Naive thymus-derived CD8-positive, alpha-beta T cell (primary cell): ENCODE measurements around the gene ZBTB16. TPM values are rescaled to one million over a fixed set of nuclear protein-coding genes. Genes with fewer than 3 reads are reported as not detected.

ENCODE experiments used
- ATAC-seq, 2 donors: fragments of 150-1000 bp; cut with Tn5 transposase in 1 of 2; sonication (Bioruptor Pico), chemical (Tn5 transposase) in 1 of 2; 1 replicate in 1 of 2; 2 replicates in 1 of 2; pipeline ENCODE4 v1.10.0; 2021; ENCODE audit warnings: mild to moderate bottlenecking in 2 of 2, moderate library complexity in 2 of 2
- POLR2A ChIA-PET: fragments of 350-600 bp; sonication (Branson Sonifier 250); formaldehyde crosslinking; loops from one replicate; lab custom pipeline; 2021; ENCODE audit warnings: antibody characterized with exemption; lab: Charles Lee
- DNase-seq, 10 donors: peaks; one replicate each; pipeline versions ENCODE4 v3.0.0 to v3.0.0-alpha.2; 2020 to 2022
- H3K27ac Mint-ChIP-seq, 10 donors: one replicate each; pipeline ENCODE4 v1.8.0; 2020 to 2022; ENCODE audit warnings: mild to moderate bottlenecking in 10 of 10, mixed read lengths in 10 of 10, moderate library complexity in 4 of 10, inconsistent platforms in 1 of 10
- H3K27me3 Mint-ChIP-seq, 5 donors: one replicate each; pipeline ENCODE4 v1.8.0; 2021 to 2022; ENCODE audit warnings: mixed read lengths in 5 of 5
- H3K36me3 Mint-ChIP-seq, 3 donors: one replicate each; pipeline ENCODE4 v1.8.0; 2020 to 2022; ENCODE audit warnings: mixed read lengths in 3 of 3, mild to moderate bottlenecking in 2 of 3, inconsistent platforms in 1 of 3
- H3K4me1 Mint-ChIP-seq, 4 donors: one replicate each; pipeline ENCODE4 v1.8.0; 2021 to 2022; ENCODE audit warnings: mixed read lengths in 4 of 4
- H3K4me3 Mint-ChIP-seq, 10 donors: one replicate each; pipeline ENCODE4 v1.8.0; 2020 to 2022; ENCODE audit warnings: mild to moderate bottlenecking in 10 of 10, mixed read lengths in 10 of 10, moderate library complexity in 6 of 10, inconsistent platforms in 1 of 10
- H3K9me3 Mint-ChIP-seq, 9 donors: one replicate each; pipeline ENCODE4 v1.8.0; 2020 to 2022; ENCODE audit warnings: mixed read lengths in 9 of 9, mild to moderate bottlenecking in 3 of 9, inconsistent platforms in 1 of 9, moderate library complexity in 1 of 9
- polyA plus RNA-seq, 3 donors: library from polyadenylated mRNA; unstranded; fragments of 300-500 nt; fragmentation: Illumina TruSeq; gene quantifications; one replicate each; pipeline ENCODE4 v1.2.3, GENCODE V29; 2021
- total RNA-seq, 8 experiments: library from RNA in 2 of 8; stranded (reverse) in 2 of 8; gene quantifications; one replicate each; pipeline ENCODE4 v1.2.3 and lab custom pipeline; 2021 to 2026

The ZBTB16 gene
- total and polyA plus RNA-seq, 5 experiments from 2014 or later, result 0.21 to 7.5 (median 2.5) TPM

DNA sequence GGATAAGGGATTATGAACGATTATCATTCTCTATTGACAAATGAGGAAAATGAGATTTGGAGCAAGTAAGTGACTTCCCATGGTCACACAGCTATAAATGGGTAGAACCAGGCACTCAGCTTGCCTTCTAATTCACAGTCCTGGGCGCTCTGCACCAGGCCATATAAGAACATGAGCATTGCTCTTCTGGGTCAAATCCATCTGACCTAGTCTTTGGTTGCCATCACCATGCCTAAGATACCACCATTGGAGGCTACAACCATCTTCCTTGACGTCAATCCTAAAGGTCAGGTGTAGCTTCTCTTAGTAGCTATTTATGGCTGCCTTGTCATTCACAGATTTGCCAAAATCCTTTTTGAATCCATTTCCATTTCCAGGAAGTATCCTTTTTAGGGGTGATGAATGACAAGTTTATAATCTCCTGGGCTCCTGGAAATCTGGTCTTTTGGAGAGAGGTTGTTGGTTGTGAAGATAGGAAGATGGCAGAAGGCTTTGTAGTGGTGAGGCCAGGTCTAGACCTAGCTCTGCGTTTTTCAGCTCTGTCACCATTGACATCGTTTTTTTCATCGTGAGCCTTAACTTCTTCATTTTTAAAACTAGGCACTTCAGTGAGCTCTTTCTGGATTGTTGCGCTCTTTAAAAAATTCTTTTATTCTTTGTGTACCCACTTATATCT lies 11.1 kb downstream of the ZBTB16 start:
- no peak overlapping the region for H3K4me3 Mint-ChIP-seq
- H3K27ac Mint-ChIP-seq, result peak overlapping the region in 1 of 10 donors; percentile 38
- H3K4me1 Mint-ChIP-seq, result peaks cover 27 to 63% (median 31%) of the 10 kb centered on the region in 4 donors
- ATAC-seq (no peak), DNase-seq (no peak)
- H3K27me3 Mint-ChIP-seq, result no peaks in the 10 kb centered on the region
- POLR2A ChIA-PET, result interaction anchor here (1.0 kb wide), 1 partner anchor 9 kb away, joined by 3 read pairs; no protein-coding TSS in a partner anchor
- peaks cover 0 to 1% (median 0%) of the 10 kb centered on the region in 9 donors for H3K9me3 Mint-ChIP-seq
- H3K36me3 Mint-ChIP-seq, result peaks cover 0 to 3% (median 0%) of the 10 kb centered on the region in 3 donors

DNA sequence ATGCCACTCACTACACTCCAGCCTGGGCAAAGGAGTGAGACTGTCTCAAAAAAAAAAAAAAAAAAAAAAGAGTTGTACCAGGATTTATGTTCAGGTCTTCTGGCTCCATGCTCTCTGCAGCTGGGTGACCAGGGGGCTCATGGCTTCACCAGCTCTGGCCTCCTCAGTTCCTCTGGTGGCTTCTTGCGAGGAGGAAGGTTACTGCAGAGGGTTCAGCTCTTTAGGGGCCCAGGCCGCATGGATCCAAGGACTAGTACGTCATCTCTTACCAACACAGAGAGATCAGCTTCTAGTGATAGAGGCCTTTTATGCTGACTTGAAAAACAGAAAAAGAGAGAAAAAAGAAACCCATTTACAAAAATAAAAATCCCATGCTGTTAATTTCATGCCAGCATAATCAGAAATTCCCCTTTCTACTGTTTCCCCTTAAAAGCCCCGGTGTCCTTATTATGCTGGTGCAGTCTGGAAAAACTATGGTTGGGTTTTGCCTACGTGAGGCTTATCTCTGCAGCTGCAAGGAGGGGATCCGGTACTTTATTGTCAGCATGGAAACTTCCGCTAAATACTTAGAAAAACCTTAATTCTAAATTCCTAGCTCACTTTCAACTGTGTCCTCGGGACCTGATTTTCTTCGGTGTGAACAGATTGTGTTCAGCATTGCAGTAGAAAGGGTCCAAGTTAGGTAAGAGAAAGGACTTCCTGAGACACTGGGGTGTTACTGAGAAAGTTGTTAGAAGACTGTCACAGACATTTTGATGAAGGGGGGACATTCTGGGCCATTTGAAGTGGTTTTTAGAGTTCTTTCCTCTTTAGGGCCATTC lies 13.7 kb downstream of the ZBTB16 start:
- H3K4me3 Mint-ChIP-seq, result peak overlapping the region; percentile 4 to 51 (median 26)
- H3K27ac Mint-ChIP-seq, result peak overlapping the region; percentile 46 to 85 (median 73)
- POLR2A ChIA-PET, result interaction anchor here (0.6 to 1.3 kb wide), 4 partner anchors 9 to 12 kb away, joined by 3 to 5 read pairs (median 4); no protein-coding TSS in a partner anchor
- H3K27me3 Mint-ChIP-seq, result peaks cover 0 to 2% (median 0%) of the 10 kb centered on the region in 5 donors
- DNase-seq, result no peak
- peak in 1 of 2 donors; percentile 16 for ATAC-seq
- H3K4me1 Mint-ChIP-seq, result peaks cover 39 to 68% (median 55%) of the 10 kb centered on the region in 4 donors
- H3K36me3 Mint-ChIP-seq, result no peaks in the 10 kb centered on the region
- peaks cover 0 to 1% (median 0%) of the 10 kb centered on the region in 9 donors for H3K9me3 Mint-ChIP-seq

DNA sequence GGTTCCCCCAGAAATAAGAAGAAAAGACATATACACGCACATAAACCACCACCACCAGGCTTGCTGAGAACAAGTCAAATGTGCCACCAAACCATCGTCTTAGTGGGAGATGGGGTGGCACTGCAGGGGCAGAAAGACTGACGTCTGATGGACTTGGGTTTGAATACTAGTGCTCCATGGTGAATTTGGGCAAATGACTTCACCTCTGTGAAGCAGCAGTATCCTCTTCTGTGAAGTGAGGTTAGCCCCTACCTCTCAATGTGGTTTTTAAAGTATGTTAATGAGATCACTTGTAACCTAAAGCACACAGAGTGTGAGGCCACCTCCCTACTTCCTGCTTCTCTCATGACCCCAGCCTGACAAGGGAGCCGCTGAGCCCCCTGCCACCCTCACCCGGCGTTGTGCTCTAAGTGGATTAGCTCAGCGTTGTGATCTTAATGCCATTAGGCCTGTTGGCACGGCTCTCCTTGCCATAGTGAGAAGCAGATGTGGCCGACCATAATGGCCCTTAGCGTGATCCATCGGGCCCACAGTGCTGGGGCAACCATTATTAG lies 14.4 kb downstream of the ZBTB16 start:
- DNase-seq (peak in 6 of 10 donors; percentile 17 to 71 (median 60)), ATAC-seq (peak; percentile 55 to 81)
- POLR2A ChIA-PET, result interaction anchor here (1.0 kb wide), 1 partner anchor 10 kb away, joined by 3 read pairs; no protein-coding TSS in a partner anchor
- Mint-ChIP-seq H3K27ac (peak overlapping the region; percentile 46 to 85 (median 73)), H3K9me3 (peaks cover 0 to 1% (median 0%) of the 10 kb centered on the region in 9 donors), H3K4me3 (peak overlapping the region; percentile 12 to 51 (median 31)), H3K27me3 (peaks cover 0 to 2% (median 0%) of the 10 kb centered on the region in 5 donors), H3K4me1 (peaks cover 42 to 71% (median 60%) of the 10 kb centered on the region in 4 donors), H3K36me3 (no peaks in the 10 kb centered on the region)

DNA sequence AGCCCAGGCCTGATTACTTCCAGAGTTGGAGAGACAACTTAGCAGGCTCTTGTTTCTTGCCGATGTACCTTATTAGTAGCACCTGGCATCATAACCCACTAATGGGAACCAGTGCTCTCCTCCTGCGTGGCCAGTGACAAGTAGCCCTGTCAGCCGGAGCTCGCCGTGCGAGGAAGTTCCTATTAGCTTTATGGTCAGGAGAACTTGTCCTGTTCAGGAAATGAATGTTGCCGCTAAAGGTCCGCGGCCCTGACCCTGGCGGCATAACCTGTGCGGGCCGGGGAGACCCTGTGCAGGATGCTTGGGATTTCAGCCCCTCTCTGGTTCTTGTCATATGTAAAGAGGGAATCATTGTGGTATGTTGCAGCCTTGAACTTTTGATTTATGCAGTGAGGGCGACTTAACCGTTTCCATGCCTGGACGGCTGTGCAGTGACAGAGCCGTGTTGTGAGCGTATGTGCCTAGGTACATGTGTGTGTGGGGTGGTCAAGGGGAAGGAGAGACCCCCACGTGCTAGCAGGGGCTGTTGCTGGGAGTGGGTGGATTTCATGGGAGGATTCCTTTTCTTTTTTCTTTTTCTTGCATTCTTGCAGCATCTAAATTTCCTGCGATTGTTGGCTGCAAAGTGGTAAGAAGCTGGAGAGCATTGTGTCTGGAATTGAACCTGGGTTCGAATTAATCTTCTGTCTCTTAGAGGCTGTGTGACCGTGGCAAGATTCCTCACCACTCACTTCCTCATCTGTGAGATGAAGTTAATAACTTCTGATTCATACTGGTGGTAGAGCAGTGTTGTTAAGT lies 15.2 kb downstream of the ZBTB16 start:
- DNase-seq, result no peak
- Mint-ChIP-seq H3K36me3 (no peaks in the 10 kb centered on the region), H3K27me3 (peaks cover 0 to 2% (median 0%) of the 10 kb centered on the region in 5 donors), H3K9me3 (peaks cover 0 to 1% (median 0%) of the 10 kb centered on the region in 9 donors), H3K4me1 (peaks cover 45 to 80% (median 67%) of the 10 kb centered on the region in 4 donors), H3K27ac (peak overlapping the region in 5 of 10 donors; percentile 39 to 85 (median 52)), H3K4me3 (peak overlapping the region in 3 of 10 donors; percentile 25 to 79 (median 26))
- POLR2A ChIA-PET, result no interaction called here
- no peak for ATAC-seq

DNA sequence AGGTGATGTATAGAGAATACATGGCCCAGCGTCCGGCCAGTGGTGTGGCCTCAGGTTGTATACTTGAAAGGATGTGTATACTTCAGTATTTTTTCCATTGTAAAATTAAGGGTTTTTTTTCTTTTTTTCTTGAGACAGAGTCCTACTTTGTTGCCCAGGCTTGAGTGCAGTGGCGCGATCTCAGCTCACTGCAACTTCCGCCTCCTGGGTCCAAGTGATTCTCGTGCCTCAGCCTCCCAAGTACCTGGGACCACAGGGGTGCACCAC lies 15.8 kb downstream of the ZBTB16 start:
- DNase-seq (no peak), ATAC-seq (no peak)
- H3K27me3 Mint-ChIP-seq, result peaks cover 0 to 2% (median 0%) of the 10 kb centered on the region in 5 donors
- POLR2A ChIA-PET, result no interaction called here
- H3K4me1 Mint-ChIP-seq, result peaks cover 46 to 84% (median 71%) of the 10 kb centered on the region in 4 donors
- H3K4me3 Mint-ChIP-seq, result peak overlapping the region in 1 of 10 donors; percentile 79
- no peaks in the 10 kb centered on the region for H3K36me3 Mint-ChIP-seq
- H3K27ac Mint-ChIP-seq, result peak overlapping the region in 2 of 10 donors; percentile 39 to 52
- peaks cover 0 to 1% (median 0%) of the 10 kb centered on the region in 9 donors for H3K9me3 Mint-ChIP-seq

DNA sequence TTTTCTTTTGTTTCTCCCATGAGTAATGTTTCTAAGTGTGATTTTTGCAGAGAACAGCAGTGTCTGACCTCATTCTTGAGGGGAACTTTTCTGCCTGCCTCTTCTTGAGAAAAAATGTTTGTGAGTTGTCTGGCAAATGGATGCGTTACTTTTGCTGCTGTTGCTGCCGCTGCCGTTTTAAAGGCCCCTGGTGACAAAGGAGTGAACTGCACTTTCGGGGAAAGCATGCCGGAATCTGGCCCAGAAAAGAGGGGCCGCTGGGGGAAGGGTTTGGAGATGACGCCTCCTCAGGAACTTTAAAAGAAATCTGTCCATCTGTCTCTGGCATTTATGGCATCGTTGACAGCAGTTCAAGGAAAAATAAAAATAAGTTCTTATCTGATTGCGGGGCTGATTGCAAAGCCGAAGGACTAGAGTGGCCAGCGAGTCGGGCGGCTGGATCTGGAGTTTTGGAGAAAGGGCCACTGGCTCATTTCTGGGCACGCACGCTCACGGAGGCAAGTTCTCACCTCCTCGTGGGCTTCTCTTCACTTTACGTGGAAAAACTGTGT lies 16.5 kb downstream of the ZBTB16 start:
- POLR2A ChIA-PET, result interaction anchor here (0.8 kb wide), 1 partner anchor 32 kb away, joined by 3 read pairs; no protein-coding TSS in a partner anchor
- DNase-seq, result peak in 6 of 10 donors; percentile 22 to 49 (median 39)
- peak overlapping the region in 3 of 10 donors; percentile 22 to 77 (median 73) for H3K27ac Mint-ChIP-seq
- H3K9me3 Mint-ChIP-seq, result peaks cover 0 to 1% (median 0%) of the 10 kb centered on the region in 9 donors
- peak overlapping the region in 7 of 10 donors; percentile 15 to 72 (median 33) for H3K4me3 Mint-ChIP-seq
- H3K4me1 Mint-ChIP-seq, result peaks cover 51 to 87% (median 75%) of the 10 kb centered on the region in 4 donors
- ATAC-seq, result no peak
- no peaks in the 10 kb centered on the region for H3K36me3 Mint-ChIP-seq
- H3K27me3 Mint-ChIP-seq, result peaks cover 0 to 2% (median 0%) of the 10 kb centered on the region in 5 donors

DNA sequence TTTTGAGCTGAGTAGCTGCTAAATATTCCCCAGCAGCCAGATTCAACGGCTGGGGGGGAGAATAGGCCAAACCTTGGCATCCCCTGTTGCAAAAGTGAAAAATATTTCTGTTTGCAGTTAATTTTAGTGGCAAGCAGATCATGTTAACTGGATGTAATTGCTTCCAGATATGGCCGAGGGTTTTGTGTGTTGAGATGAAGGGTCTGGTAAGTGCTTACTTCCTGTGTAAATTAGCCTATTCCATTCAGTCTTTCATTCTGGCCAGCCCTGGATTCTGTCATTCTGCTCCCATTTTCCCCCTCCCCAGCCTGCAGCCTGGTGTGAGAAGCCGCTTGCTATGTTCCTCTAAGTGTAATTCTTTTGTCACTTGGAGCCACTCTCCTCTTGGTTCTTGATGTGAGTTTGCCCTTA lies 17.4 kb downstream of the ZBTB16 start:
- peak overlapping the region; percentile 55 to 92 (median 74) for H3K4me3 Mint-ChIP-seq
- DNase-seq (no peak), ATAC-seq (no peak)
- H3K9me3 Mint-ChIP-seq, result peaks cover 0 to 1% (median 0%) of the 10 kb centered on the region in 9 donors
- peaks cover 0 to 4% (median 2%) of the 10 kb centered on the region in 5 donors for H3K27me3 Mint-ChIP-seq
- no peaks in the 10 kb centered on the region for H3K36me3 Mint-ChIP-seq
- POLR2A ChIA-PET, result interaction anchor here (0.8 kb wide), 1 partner anchor 31 kb away, joined by 3 read pairs; no protein-coding TSS in a partner anchor
- peaks cover 51 to 91% (median 73%) of the 10 kb centered on the region in 4 donors for H3K4me1 Mint-ChIP-seq
- peak overlapping the region in 9 of 10 donors; percentile 35 to 92 (median 82) for H3K27ac Mint-ChIP-seq

DNA sequence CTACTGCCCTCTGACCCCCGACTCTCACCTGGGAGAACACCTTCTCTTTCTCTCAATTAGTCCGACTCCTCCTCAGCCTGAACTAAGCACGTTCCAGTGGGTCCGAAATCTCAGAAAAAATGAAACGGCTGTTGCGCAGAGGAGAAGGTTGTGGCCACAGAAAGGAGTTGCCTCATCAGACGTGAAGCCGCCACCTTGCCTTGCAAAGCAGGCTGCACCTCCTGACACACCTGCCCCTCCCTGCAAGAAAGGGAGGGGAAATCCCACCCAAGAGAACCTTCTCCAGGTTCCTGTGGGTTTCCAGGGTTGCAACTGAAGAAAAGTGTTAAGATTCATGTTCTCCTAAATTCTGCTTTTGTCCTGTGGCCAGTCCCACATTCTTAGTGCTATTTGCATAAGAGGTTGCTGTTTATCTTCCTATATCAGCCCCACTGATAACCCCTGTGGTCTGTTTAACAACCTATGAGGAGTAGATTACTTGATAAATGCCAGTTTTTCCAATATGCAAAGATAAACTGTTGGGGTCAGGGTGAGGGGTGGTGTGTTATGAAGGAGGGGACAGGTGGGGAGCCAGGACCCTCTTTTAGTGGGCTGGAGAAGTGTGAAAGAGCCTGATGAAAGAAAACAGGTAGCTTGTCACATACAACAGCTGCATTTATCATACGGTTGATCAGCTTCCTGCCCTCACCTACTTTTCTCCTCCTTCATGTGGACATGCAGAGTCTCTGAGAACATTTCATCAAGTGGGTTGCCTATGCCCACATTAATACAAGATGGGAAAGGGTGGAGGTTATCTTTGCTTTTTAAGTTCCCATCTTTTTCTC lies 18.2 kb downstream of the ZBTB16 start:
- Mint-ChIP-seq H3K4me1 (peaks cover 47 to 91% (median 72%) of the 10 kb centered on the region in 4 donors), H3K27me3 (peaks cover 0 to 5% (median 2%) of the 10 kb centered on the region in 5 donors), H3K9me3 (peaks cover 0 to 1% (median 0%) of the 10 kb centered on the region in 9 donors), H3K36me3 (no peaks in the 10 kb centered on the region), H3K27ac (peak overlapping the region; percentile 53 to 92 (median 80)), H3K4me3 (peak overlapping the region; percentile 55 to 92 (median 74))
- peak in 7 of 10 donors; percentile 22 to 35 (median 26) for DNase-seq
- ATAC-seq, result peak; percentile 41 to 67
- POLR2A ChIA-PET, result interaction anchor here (0.6 to 1.3 kb wide), 3 partner anchors 19 to 106 kb away, joined by 3 to 4 read pairs (median 3); partner anchors contain the start of gene ZBTB16

DNA sequence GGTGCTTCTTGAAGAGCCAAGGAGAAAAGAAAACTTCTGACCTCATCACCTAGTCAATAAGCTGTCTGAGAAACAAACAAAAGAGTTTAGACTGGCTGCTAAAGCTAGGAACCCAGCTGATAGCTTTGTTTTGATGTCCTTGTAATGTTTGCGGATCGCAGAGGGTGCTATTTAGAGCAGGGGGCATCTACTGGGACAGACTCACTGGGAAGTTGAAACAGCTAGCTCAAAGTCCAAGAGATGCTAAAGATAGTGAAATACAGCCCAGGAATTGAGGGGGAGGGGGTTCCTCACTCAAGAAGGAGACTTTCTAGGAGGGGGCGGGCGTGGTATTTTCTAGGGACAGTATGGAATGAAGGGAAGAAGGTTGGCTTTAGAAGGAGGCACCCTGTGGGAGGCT lies 18.9 kb downstream of the ZBTB16 start:
- Mint-ChIP-seq H3K27ac (peak overlapping the region in 8 of 10 donors; percentile 11 to 92 (median 80)), H3K27me3 (peaks cover 0 to 7% (median 2%) of the 10 kb centered on the region in 5 donors), H3K36me3 (no peaks in the 10 kb centered on the region), H3K9me3 (peaks cover 0 to 1% (median 0%) of the 10 kb centered on the region in 9 donors), H3K4me3 (peak overlapping the region in 5 of 10 donors; percentile 2 to 83 (median 61)), H3K4me1 (peaks cover 44 to 93% (median 73%) of the 10 kb centered on the region in 4 donors)
- ATAC-seq, result no peak
- POLR2A ChIA-PET, result interaction anchor here (0.6 to 1.3 kb wide), 4 partner anchors 19 to 181 kb away, joined by 3 to 4 read pairs (median 3); partner anchors contain the start of gene ZBTB16
- no peak for DNase-seq

DNA sequence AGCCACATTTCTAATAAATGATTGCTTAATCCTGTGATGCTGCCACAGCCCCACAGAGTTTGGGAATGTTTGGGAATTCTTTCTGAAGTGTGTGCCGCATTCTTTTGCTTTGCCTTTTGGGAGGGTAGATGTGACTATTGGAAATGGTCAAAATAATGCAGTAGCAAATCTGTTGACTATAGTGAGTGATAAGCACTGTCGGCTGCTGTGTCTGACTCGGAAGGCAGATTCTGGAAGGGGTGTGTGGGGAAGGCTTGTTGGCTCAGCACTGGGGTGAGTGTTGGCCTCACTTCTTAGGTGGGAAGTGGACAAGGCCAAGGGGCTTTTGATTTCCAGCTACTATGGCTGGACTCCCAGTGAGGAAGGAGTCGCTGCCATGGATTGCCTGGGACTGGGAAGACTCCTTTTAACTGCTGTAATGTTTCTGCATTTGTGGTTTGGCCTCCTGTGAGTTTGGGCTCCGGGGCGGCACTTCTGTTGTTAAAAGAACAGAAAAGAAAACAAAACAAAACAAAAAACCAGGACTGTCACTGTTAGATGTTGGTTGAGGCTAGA lies 20.1 kb downstream of the ZBTB16 start:
- no peak overlapping the region for H3K4me3 Mint-ChIP-seq
- POLR2A ChIA-PET, result no interaction called here
- ATAC-seq (no peak), DNase-seq (no peak)
- H3K27ac Mint-ChIP-seq, result peak overlapping the region in 5 of 10 donors; percentile 7 to 45 (median 27)
- H3K36me3 Mint-ChIP-seq, result no peaks in the 10 kb centered on the region
- no peaks in the 10 kb centered on the region for H3K9me3 Mint-ChIP-seq
- H3K4me1 Mint-ChIP-seq, result peaks cover 37 to 92% (median 67%) of the 10 kb centered on the region in 4 donors
- H3K27me3 Mint-ChIP-seq, result peaks cover 0 to 11% (median 4%) of the 10 kb centered on the region in 5 donors
